NK-92 (cell line): ENCODE results near the gene AAK1.
"Not testable (repeated sequence)": the region's sequence is repeated elsewhere in the genome, so short reads cannot be mapped to it uniquely, and the experiment has no call there.

Experiments
- DNase-seq: peaks from one replicate; lab custom pipeline; 2025; ENCODE audit not compliant: unreplicated experiment; lab: John Stamatoyannopoulos, UW

The AAK1 gene

DNA sequence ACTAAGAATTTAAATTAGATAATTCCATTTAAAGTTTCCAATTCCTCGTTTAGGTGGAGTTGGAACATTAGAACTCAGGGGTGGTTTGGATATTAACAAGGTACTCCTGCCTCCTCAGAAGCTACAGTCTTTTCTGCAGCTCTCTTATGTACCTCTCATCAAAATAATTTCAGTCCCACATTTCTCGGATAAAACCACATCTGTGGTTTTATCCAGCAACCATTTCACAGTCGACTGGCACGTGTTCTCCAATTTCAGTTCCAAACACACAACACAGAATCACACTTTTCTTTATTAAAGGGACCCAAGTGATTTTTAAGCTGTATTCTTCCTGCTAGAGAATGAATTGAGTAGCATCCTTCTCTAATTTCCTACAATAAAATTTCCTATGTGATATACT, 183.6 kb downstream of the AAK1 start:
- DNase-seq: no peak

DNA sequence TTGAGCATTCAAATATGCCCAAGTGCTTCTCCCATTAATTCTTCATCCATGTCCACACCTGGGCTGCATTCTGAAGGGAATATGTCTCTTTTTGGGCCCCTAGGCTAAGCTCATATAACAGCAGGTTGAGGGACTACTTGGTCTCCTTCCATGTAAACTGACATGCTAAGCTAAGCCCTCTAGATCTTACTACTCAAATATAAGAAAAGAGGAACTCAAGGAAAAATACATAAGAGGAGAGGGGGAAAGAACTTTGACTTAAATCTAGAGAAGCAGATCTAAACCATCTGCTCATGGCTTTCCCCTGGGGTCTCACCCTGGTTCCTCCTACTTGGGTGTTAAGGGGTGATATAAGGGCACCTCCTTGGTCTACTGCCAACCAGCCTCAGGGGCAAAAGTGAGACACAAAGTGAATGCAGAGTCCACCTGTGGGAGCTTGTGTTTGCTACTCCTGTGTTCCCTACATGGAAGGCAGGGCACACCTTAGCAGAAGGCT, 186.5 kb downstream of the AAK1 start:
- DNase-seq: no peak

DNA sequence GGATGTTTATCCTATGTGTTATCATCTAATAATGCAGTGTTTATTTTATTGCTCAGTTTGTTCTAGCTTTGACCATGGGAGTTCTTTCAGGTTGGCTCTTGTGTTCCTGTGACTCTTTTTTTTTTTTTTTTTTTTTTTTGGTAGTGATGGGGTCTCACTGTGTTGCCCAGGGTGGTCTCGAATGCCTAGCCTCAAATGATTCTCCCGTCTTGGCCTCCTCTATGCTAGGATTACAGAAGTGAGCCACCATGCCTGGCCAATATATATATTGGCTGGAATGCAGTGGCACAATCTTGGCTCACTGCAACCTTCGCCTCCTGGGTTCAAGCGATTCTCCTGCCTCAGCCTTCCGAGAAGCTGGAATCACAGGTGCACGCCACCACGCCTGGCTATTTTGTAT, 187.4 kb downstream of the AAK1 start:
- no peak for DNase-seq

DNA sequence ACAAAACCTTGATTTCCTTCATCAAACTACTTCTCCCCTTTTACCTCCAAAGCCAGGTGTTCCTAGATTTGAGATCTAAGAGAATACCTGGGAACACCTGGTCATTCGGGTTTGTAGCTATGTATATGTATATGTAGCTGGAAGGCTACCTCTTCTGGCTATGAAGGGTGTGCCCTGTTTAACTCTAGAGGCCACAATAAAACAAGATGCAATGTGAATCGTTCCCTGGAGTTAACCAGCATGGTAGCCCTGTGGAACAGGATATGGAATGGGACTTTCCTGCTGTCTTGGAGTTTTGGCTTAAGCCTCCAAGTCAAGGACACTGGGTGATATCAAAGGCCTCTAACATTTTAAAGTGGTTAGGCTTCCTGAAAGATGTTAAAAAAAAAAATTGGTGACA, 188.6 kb downstream of the AAK1 start:
- DNase-seq: no peak

DNA sequence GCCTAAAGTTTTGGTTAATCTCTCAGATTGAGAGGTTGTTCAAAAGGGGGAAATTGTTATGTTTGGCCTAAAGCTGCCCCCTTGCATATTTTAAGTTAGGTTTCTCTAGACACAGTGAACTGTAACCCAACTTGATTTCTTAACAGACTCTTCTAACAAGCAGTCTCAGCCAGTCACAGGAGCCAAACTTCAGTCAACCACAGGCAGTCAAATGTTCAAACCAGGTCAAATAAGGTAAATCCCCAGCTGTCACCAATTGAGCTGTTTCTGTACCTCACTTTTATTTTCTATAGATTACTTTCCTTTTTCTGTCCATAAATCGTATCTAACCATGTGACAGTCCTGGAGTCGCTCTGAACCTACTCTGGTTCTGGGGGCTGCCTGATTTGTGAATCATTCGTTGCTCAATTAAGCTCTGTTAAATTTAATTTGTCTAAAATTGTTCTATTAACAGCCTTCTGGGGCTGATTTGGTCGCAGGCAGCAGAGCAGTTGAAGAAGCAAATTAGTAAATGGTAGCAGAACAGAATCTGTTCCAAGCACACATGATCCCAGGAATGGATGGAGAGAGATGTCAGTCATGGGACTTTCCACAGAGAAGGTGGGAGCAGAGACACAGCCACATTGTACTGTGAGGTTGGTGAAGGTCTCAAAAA, 189.9 kb downstream of the AAK1 start:
- DNase-seq: no peak

DNA sequence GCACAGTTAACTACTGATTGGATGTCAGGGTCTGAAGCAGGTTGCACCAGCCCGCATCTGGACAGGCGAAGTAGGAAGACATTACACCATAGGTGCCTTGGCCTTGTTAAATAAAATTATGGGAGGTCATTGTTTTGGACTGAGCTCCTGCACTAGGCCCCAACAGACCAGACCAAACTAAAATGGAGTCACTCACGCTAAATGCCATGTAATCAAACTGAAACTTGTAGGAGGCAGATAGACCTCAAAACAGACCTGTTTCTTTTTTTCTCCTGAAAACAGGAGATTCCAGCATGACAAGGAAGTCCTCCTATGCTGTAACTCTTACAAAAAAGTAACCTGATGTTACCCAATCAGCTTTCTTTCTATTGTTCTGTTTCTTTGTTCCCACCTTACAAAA, 190.9 kb downstream of the AAK1 start:
- DNase-seq: no peak

DNA sequence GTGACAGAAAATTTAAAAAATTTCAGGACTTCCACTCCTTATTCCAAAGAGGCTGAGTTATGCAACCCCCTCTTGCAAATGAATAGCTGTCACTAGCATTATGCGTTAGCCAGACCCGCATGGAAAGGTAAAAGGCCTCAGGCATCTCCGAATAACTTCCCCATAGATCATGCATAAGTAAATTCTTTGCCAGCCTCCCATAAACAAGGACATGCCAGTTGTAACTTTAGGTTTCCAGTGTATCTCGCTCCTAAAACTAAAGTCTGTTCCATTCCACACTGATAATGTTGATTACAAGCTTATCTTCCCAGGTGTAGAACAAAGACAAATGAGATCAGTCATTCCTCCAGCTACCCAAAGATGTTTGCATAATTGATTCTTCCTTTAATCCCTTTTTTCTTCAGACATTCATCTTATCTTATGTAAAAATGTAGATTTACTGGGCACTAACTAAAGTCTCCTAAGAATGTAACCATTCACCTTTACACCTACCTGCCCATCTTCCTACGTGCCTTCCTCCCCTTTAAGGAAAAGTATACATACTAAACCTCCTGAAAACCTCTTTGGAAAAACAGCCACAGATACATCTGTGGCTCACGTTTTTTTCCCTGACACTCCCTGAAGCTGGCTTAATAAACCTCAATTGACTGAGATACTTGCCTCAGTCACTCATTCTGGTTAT, 192.7 kb downstream of the AAK1 start:
- no peak for DNase-seq

DNA sequence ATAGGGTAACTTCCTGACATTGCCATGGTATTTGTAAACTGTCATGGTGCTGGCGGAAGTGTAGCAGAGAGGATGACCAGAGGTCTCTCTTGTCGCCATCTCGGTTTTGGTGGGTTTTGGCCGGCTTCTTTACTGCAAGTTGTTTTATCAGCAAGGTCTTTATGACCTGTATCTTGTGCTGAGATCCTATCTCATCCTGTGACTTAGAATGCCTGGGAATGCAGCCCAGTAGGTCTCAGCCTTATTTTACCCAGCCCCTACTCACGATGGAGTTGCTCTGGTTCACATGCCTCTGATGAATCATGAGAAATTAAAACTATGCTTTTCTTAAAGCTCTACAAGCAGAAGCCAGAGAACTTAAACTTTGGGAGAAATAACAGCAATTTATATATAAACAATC, 193.6 kb downstream of the AAK1 start:
- DNase-seq: no peak

DNA sequence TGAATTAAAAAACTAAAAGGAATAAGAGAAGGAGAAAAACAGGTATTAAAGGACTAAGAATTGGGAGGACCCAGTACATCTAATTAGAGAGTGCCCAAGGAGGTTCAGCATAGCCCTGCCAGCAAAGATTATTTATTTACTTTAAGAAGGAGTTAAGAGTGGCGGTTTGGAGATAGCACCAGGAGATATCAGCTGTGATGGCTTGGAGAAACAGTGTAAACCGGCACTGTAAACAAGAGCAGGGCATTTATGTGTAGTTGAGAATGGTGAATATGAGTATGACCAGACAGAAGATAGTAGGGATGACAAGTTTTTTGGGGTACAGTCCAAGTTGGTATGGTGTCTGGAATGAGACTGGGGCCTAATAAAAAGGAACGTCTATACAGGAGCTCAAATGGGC, 199.9 kb downstream of the AAK1 start:
- not testable (repeated sequence) for DNase-seq

DNA sequence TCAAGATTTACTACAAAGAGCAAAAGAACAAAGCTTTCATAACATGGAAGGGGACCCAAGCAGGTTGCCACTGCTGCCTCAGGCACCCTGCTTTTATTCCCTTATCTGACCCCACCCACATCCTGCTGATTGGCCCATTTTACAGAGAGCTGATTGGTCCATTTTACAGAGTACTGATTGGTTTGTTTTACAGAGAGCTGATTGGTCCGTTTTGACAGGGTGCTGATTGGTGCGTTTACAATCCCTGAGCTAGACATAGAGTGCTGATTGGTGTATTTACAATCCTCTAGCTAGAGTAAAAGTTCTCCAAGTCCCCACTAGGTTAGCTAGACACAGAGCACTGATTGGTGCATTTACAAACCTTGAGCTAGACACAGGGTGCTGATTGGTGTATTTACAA, 204.0 kb downstream of the AAK1 start:
- DNase-seq: not testable (repeated sequence)

DNA sequence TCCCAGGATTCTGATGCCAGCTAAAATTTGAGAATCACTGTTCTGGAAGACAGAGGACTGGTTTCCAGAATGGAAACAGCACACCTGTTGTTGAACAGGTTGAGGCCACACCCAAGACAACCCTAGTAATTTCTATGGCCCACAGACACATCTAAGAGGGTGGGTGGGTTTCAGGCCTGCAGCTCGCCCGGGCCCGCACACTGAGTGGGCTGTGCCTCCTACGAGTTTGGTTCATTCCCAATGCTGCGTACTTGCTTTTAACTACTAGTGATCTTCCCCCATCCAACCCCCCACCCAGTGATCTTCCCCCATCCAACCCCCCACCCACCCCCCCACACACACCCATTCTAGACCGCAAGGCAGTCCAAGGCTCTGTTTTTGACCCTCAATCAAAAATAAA, 205.0 kb downstream of the AAK1 start:
- no peak for DNase-seq

DNA sequence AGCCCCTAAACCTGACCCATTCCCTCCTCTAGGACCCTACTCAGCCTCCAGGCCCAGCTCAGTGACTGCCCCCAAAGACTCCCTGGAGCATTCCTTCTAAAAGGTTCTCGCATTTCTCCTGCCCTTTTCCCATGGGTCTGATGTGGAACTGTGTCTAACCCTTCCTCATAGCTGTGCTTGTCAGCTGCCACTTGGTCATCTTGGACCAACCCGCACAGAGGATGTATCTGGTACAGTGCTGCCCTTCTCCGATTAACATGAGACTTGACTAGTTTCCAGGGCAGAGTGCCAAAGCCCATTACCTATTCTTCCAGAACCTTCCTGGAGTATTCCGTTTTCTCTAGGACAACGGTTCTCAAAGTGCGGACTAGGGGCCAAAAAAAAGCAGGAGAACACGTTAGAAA, 205.8 kb downstream of the AAK1 start:
- DNase-seq: no peak

DNA sequence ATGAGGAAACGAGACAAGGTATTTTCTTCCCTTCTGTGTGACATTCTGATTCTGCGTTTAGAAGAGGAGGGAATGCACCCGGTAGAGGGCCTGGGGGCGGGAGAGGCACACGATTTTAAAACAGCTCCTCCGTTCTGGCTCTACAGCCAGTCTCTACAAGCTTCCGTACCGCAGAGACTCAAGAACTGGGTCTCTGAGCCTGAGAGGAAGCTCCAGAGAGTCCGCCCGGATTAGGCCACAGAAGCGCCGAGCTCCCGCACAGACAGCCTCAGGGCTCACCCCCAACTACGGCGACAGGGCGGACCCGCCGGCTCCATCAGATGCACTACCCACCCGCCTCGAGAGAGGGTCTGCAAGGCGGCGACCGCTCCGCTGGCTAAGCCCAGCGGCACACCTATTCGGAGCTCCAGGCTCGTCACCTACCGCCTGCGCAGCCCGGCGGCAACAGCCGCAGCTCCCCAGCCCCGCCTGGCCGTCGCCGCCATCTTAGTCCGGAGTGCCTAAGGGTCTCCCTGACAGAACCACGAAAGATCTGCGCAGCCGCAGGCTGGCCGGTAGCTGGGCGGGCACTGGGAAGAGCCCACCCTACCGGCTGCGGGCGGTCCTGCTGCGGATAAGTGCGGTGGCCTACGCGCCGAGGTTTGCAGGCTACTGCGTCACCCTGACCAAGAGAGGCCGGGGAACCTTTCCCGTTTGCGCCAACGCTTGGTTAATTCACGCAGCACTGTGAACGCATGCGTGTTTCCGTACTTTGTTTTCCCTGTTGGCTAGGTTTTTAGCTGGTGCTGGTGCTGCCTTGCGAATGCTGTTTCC, 206.4 kb downstream of the AAK1 start, which contains the start of gene NFU1:
Gene NFU1 (minus strand): TSS at position 498 of the 813 bp plus-strand sequence. CDS start 13 bp downstream, at position 485.
- peak; percentile 21 for DNase-seq

DNA sequence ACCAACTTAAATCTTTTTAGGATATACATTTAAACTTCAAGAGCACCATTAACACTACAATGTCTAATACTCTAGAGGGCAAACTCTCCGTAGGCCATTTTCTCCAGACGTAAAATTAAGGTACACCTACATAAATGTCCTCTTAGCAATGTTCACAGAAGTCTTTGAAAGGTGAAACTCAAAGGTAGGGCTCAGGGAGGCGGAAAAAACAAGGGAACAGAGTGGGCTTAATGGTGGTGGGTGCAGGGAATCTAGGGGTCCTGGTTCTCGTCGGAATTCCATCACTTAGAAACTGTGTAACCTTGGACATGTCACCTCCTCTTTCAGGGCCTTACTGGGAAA, 207.0 kb downstream of the AAK1 start:
- no peak for DNase-seq

DNA sequence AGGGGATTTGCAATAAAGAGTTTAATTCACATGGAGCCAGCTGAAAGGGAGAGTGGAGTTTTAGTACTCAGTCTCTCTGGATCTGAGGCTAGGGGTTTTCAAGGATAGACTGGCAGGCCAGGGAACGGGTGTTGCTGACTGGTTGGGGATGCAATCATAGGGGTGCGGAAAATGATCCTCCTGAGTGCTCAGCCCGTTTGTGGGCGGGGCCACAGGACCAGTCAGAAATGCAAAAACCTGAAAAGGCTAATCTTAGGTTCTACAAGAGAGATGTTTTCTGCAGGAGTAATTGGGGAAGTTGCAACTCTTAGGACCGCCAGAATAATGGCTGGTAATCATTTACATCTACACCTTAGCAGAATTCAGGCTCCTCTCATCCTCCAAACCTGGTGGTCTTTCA, 208.8 kb downstream of the AAK1 start:
- no peak for DNase-seq

DNA sequence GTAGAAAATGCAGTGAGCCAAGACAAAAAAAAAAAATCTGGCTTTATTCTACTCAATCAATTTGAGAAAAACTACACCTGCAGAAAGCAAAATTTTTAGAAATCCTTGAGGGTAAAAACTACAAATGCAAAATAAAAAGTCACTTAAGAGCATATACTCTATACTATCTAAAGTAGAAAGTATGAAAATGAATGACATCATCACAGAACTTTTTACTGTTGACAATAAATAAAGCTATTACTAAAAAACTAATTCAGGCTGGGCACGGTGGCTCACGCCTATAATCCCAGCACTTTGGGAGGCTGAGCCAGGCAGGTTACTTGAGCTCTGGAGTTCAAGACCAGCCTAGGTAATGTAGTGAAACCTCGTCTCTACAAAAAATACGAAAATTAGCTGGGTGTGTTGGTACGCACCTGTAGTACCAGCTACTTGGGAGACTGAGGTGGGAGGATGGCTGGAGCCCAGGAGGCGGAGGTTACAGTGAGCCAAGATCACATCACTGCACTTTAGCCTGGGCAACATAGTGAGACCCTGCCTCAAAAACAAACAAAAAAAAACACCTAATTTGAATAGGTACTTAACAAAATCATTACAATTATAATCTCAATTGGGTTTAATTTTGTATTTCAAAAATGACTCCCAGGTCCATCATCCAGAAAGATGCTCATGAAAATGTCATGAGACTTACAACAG, 213.9 kb downstream of the AAK1 start:
- no peak for DNase-seq

DNA sequence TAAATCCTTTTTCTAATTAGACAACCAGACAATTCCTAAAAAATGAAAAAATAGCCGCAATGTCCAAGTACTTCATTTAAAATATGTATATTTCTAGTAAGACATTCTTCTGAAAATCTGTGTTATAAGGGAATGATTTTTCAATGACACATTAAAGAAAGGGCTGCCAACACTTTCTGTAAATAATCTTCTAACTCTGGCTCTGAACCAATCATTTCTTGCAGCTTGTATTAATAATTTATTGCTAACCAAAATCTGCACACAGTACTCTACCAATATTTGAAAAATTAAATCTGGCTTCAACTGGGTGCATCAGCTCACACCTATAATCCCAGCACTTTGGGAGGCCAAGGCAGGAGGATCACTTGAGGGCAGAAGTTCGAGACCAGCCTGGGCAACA, 214.6 kb downstream of the AAK1 start:
- no peak for DNase-seq

DNA sequence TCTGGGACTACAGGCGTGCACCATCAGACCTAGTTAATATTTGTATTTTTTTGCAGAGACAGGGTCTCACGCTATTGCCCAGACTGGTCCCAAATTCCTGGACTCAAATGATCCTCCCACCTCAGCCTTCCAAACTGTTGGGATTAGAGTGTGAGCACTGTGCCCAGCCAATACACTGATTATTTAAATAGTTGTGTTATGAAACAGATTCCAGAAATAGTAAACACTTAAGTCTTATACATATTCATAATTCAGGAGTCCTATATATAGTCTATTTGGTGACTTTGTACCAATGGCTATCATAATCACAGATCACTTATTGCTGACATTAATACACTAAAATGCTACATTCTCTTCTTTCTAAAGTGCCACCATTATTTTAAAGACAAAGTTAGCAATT, 219.1 kb downstream of the AAK1 start:
- DNase-seq: no peak

DNA sequence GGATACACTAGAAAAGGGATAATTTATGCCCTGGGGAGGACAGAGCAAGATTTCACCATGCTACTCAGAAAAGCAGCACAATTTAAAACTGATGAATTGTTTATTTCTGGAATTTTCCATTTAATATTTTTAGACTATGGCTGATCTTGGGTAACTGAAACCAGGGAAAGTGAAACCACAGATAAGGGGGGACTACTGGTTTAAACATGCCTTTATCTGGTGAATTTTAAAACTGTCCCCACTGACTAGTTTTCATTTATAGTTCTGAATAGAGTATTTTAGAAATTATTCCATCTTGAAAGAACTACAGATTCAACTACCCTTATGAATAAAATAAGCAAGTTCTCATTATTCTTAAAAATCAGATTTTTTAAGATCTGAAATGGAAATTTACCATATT, 221.3 kb downstream of the AAK1 start:
- no peak for DNase-seq

DNA sequence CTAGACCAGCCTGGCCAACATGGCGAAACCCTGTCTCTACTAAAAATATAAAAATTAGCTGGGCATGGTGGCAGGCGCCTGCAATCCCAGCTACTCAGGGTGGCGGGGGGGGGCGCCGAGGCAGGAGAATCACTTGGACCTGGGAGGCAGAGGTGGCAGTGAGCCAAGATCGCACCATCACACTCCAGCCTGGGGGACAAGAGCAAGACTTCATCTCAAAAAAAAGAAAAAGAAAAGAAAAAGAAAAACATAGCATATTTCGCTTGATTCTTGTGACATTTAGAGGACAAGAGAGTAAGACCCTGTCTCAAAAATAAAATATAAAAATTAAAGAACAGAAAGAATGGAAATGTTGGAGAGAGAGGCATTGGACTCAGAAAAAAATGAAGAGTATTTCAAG, 224.4 kb downstream of the AAK1 start:
- DNase-seq: not testable (repeated sequence)

DNA sequence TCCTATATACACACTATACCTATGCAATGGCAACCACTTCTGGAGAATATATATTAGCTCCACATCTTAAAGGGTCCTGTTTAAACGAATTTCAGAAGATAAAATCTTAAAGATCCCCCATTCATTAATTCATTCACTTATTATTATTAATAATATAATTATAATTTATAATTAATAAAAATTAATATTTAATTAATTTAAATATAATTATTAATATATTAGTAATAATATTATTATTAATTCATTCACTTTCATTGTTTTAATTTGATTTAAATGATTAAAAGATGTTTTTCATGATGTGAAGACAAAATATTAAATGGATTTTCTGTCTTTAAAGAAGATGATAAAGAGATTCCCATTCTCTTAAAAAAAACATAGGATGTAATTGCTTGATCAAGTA, 227.4 kb downstream of the AAK1 start:
- DNase-seq: no peak
